ENCODE measurements around the gene CDC42EP3. TPM values are rescaled to one million over a fixed set of nuclear protein-coding genes. Genes with fewer than 3 reads are reported as not detected.

The CDC42EP3 gene
- total RNA-seq, 4 donors from 2014 or later = 9.0 to 38.0 (median 23.5) TPM

- DNase-seq (ENCODE audit: low spot score in 2 of 2) = no peak
- no peak overlapping the region for H3K27ac ChIP-seq
- WGBS = 69% methylated on average over 2 of the region's 2 CpGs
- H3K27me3 ChIP-seq = no peaks in the 10 kb centered on the region
- no peaks in the 10 kb centered on the region for H3K9me3 ChIP-seq
- H3K36me3 ChIP-seq = no peaks in the 10 kb centered on the region
- H3K4me3 ChIP-seq = no peak overlapping the region
- no peaks in the 10 kb centered on the region for H3K4me1 ChIP-seq
- TF ChIP-seq POLR2AphosphoS5 (IDR thresholded peaks at IDR 0.05) (no peak), POLR2A (IDR thresholded peaks at IDR 0.05) (no peak)
These were observed 18.3 kb upstream of the CDC42EP3 start for GRCh38 chr2:37689751-37690150.

GRCh38 chr2:37688771-37689468 lies 17.5 kb upstream of the CDC42EP3 start:
- DNase-seq (ENCODE audit: low spot score in 2 of 2) = no peak
- H3K4me1 ChIP-seq = no peaks in the 10 kb centered on the region
- no peak overlapping the region for H3K4me3 ChIP-seq
- H3K27me3 ChIP-seq = no peaks in the 10 kb centered on the region
- H3K27ac ChIP-seq = no peak overlapping the region
- no peaks in the 10 kb centered on the region for H3K36me3 ChIP-seq
- H3K9me3 ChIP-seq = no peaks in the 10 kb centered on the region
- TF ChIP-seq POLR2A (IDR thresholded peaks at IDR 0.05) (no peak), EP300 (IDR thresholded peaks at IDR 0.05) (no peak), POLR2AphosphoS5 (IDR thresholded peaks at IDR 0.05) (no peak), CTCF (IDR thresholded peaks at IDR 0.05) (no peak)
- WGBS = 59% methylated on average over 10 of the region's 10 CpGs

GRCh38 chr2:37686792-37687526 lies 15.5 kb upstream of the CDC42EP3 start:
- no peak for TF ChIP-seq EP300 (IDR thresholded peaks at IDR 0.05)
- TF ChIP-seq CTCF (IDR thresholded peaks at IDR 0.05) = no peak
- no peak for TF ChIP-seq POLR2AphosphoS5 (IDR thresholded peaks at IDR 0.05)
- TF ChIP-seq POLR2A (IDR thresholded peaks at IDR 0.05) = no peak
- H3K4me1 ChIP-seq = no peaks in the 10 kb centered on the region
- no peaks in the 10 kb centered on the region for H3K27me3 ChIP-seq
- no peaks in the 10 kb centered on the region for H3K36me3 ChIP-seq
- H3K27ac ChIP-seq = no peak overlapping the region
- no peaks in the 10 kb centered on the region for H3K9me3 ChIP-seq
- WGBS = 92% methylated on average over 1 of the region's 1 CpG
- no peak overlapping the region for H3K4me3 ChIP-seq
- no peak for DNase-seq (ENCODE audit: low spot score in 2 of 2)

GRCh38 chr2:37684809-37685208 lies 13.4 kb upstream of the CDC42EP3 start:
- Histone ChIP-seq H3K4me3 (no peak overlapping the region), H3K36me3 (no peaks in the 10 kb centered on the region), H3K27me3 (no peaks in the 10 kb centered on the region), H3K9me3 (no peaks in the 10 kb centered on the region), H3K27ac (no peak overlapping the region), H3K4me1 (no peaks in the 10 kb centered on the region)
- TF ChIP-seq EP300 (IDR thresholded peaks at IDR 0.05) (no peak), POLR2AphosphoS5 (IDR thresholded peaks at IDR 0.05) (no peak)
- 95% methylated on average over 4 of the region's 4 CpGs for WGBS
- no peak for DNase-seq (ENCODE audit: low spot score in 2 of 2)

GRCh38 chr2:37683921-37684780 lies 12.7 kb upstream of the CDC42EP3 start:
- Histone ChIP-seq H3K4me1 (no peaks in the 10 kb centered on the region), H3K36me3 (no peaks in the 10 kb centered on the region), H3K27me3 (no peaks in the 10 kb centered on the region), H3K9me3 (no peaks in the 10 kb centered on the region), H3K4me3 (no peak overlapping the region), H3K27ac (no peak overlapping the region)
- 73% methylated on average over 6 of the region's 6 CpGs for WGBS
- TF ChIP-seq POLR2A (IDR thresholded peaks at IDR 0.05) (no peak), EP300 (IDR thresholded peaks at IDR 0.05) (no peak), POLR2AphosphoS5 (IDR thresholded peaks at IDR 0.05) (no peak), CTCF (IDR thresholded peaks at IDR 0.05) (no peak)
- DNase-seq (ENCODE audit: low spot score in 2 of 2) = no peak
